Tibial nerve (tissue), 4 donors: ENCODE data around the gene MAML3.

ENCODE experiments used
- CTCF ChIP-seq, 5 experiments: fragments of 200-600 bp in 3 of 5; fragments of 450-650 bp in 2 of 5; sonication (generic) in 3 of 5; IDR thresholded peaks; one replicate each; pipeline ENCODE4 v1.5.1; 2016 to 2019; ENCODE audit warnings: antibody characterized with exemption in 5 of 5, mild to moderate bottlenecking in 3 of 5, moderate library complexity in 2 of 5
- EP300 ChIP-seq, 2 donors: sonication (generic); formaldehyde crosslinking; IDR thresholded peaks; one replicate each; pipeline ENCODE4 v1.6.1; 2017; ENCODE audit warnings: antibody characterized with exemption in 2 of 2, mild to moderate bottlenecking in 1 of 2

DNA sequence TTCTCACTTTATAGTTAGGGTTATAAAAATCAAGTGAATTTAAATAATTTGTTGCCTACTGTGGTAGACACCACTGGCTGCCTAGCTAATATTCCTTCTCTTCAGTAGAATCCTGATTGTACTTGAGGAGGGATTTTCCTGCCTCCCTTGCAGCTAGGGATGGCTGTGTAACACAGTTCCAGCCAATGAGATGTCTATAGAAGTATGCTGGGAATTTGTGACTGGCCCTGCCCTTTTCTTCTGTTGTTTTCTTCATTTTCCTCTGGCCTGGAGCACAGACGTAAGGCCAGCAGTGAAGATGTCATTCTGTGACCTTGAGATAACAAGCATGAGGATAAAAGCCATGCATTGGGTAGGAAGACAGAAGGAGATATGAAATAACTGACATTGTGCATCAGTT, 343.3 kb downstream of the MAML3 start:
- TF ChIP-seq CTCF (IDR thresholded peaks at IDR 0.05) (no peak), EP300 (IDR thresholded peaks at IDR 0.05) (no peak)
